ENCODE data around the gene KIF4A.
"Not testable (repeated sequence)": the region's sequence is repeated elsewhere in the genome, so short reads cannot be mapped to it uniquely, and the experiment has no call there.

The KIF4A gene

DNA sequence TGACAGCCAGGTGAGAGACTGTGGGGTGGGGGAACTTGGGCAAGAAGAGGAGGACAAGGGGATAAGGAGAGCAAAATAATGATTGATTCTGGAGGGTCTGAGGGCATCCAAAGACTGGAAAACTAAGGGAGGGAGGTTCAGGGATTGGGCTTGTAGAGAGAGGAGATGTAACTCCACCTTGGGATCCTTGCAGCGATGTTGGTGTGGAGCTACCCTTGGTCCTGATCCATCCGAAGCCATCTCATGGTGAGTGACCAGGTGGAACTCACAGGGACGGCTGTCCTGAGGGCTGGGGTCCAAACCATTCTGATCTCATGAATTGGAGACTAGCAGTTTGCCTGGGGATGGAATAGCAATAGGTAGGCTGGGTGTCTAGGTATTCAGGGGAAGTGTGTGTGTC, 9.3 kb upstream of the KIF4A start:
- no peak for DNase-seq (ENCODE audit: low read depth, low spot score)

DNA sequence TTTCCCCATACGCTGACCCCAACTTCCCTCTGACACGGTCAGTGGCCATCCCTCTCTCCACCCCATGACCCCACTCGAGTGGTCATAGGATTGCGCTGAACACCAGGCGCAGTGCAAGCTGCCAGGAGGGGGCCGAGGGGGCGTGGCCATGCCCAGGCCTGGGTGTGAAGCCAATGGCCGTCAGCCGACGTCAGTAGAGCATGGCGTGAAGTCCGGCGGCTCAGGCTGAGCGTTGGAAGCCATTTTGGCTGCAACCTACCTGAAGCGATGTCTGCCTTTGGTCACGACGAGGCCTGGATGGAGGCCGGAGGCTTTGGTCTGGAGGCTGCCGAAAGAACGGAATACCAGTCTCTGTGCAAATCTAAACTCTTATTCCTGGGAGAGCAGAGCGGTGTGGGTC, 8.0 kb upstream of the KIF4A start, which contains the start of gene RAB41:
Gene RAB41, plus strand, starts transcription at position 222 of the 400 bp plus-strand sequence. Its CDS starts 46 bp downstream, at position 268.
- no peak for DNase-seq (ENCODE audit: low read depth, low spot score)

DNA sequence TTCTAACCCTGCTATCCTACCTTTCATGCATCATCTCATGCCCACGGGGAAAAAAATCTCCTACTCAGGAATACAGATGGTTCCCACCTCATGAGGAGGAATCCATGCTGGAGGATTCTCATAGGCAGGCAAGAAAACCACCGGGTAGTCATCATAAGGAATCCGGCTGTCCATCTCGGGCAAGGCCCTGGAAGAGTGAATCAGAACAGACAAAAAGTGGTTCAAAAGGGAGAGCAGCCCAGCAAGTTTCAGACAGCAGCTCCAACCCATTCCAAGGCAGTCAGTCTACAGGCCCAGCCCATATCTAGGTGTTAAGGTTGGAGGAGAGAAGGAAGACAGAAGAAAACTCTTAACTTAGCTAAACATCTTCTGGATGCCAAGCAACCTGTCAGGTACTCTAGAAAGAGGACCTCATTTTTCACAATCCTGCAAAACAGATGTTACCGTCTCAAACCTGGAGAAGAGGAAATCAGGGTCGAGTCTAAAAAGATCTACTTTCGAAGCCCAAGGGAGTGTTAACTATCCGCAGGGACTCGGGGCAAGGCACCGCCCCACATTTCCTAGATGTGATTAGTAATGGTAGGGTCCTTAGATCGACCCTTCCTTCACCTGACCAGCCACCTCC, 624 bp upstream of the KIF4A start:
- no peak for DNase-seq (ENCODE audit: low read depth, low spot score)

DNA sequence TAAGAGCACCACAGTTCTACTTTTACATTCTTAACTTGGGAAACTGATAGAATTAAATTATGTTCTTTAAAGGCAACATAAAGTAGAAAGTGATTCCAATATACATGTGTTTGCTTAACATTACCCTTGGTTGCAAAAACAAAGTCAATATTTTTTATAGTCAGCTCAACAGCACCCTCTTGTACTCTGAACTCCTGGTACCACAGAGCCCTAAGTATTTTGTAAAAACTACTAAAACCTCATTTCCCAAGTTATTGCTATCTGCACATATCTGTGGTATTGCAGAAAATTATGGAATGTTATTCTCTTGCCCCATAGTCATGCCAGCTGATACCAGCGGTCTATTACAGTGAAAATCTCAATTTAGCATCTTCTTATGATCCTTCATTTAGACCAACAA, 2.9 kb downstream of the KIF4A start:
- no peak for DNase-seq (ENCODE audit: low read depth, low spot score)

DNA sequence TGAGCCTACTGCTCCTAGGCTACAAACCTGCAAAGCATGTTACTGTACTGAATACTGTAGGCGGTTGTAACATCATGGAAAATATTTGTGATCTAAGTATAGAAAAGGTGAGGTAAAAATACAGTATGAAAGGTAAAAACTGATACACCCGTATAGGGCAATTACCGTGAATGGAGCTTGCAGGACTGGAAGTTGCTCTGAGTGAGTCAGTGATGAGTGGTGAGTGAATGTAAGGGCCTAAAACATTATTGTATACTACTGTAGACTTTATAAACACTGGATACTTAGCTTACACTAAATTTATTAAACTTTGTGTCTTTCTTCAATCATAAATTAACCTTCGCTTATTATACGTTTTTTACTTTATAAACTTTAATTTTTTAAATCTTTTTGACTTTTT, 3.7 kb downstream of the KIF4A start:
- no peak for DNase-seq (ENCODE audit: low read depth, low spot score)

DNA sequence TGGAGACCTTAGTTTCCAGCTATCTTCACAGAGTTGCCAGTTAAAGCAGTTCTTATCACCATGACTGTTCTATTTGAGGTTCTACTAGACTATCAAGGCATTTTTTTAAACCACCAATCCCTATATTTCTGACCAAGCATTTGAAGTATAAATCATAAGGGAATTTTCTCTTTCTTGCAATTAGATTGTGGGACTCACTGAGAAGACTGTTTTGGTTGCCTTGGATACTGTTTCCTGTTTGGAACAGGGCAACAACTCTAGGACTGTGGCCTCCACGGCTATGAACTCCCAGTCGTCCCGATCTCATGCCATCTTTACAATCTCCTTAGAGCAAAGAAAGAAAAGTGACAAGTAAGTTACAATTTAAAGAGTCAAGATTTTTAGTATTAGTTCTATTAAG, 11.8 kb downstream of the KIF4A start:
- DNase-seq (ENCODE audit: low read depth, low spot score): peak; percentile 44

DNA sequence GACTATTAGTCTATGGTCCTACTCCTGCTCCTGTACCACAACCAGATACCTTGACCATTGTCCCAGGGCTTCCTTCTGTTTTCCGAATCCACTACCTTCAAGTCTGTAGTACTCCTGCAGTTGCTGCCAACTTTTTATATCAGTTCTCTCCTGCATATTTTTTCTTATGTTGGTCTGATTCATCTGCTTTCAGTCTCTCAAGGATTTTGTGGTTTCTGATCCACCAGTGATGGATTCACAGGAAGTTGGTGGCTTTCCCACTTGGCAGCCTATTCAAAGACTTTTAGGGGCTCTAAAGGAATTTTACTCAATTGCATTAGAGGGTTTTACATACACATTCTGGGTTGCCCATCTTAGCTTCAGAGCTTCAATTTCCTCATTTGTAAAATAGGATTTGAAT, 23.6 kb downstream of the KIF4A start:
- DNase-seq (ENCODE audit: low read depth, low spot score): peak; percentile 45

DNA sequence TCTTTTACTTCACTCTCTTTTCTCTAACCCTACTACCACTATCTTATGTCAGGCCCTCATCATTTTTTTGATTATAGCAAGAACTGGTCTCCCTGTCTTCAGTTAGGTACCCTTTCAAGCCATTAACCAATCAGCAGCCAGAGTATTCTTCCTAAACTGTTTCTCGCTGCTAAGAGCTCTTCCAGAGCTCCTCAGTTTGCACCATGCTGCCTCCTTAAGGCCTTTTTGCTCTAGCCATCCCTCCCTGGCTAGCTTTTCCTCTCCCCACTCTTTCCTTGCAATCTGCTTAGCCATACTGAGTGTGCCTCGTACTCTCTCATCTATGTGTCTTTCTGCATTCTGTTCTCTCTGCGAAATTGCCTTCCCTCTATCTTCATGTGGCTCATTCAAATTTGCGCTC, 32.9 kb downstream of the KIF4A start:
- no peak for DNase-seq (ENCODE audit: low read depth, low spot score)

DNA sequence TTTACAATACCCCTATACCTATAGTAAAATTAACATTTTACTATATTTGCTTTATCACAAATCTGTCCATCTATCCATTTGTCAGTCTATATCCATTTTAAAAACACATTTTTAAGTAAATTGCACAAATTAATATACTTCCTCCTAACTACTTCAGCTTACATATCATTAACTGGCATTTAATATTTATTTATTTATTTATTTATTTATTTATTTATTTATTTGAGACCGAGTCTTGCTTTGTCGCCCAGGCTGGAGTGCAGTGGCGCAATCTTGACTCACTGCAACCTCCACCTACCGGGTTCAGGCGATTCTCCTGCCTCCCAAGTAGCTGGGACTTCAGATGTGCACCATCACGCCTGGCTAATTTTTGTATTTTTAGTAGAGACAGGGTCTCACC, 33.7 kb downstream of the KIF4A start:
- DNase-seq (ENCODE audit: low read depth, low spot score): not testable (repeated sequence)

DNA sequence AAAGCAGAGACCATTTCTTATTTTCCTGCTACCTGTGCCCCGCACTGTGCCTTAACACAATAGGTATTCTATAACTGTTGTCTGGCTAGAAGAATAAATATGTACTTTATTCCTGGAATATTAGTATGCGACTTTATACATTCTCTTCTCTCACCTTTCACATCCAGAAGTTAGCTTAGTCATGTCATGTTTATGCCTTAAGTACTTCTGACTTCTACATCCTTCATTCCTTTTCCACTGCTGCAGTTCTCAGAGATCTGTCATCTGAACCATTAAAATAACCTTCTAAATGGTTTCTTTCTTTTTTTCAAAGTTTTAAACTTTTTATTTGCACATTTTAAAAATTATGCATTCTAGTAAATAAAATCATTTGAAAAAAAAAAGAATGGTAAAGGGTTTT, 34.4 kb downstream of the KIF4A start:
- no peak for DNase-seq (ENCODE audit: low read depth, low spot score)

DNA sequence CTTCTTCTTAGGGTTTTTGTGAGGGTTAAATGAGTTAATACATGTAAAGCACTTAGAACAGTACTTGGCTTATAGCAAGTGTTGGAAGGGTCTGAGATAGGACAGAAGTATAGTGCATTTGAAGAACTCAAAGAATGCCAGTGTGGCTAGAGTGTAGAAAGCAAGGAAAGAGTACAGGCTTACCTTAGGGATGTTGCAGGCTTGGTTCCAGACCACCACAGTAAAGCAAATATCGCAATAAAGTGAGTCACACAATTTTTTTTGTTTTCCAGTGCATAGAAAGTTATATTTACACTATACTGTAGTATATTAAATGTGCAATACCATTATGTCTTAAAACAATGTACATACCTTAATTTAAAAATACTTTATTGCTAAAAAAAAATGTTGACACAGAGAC, 41.3 kb downstream of the KIF4A start:
- peak; percentile 21 for DNase-seq (ENCODE audit: low read depth, low spot score)

DNA sequence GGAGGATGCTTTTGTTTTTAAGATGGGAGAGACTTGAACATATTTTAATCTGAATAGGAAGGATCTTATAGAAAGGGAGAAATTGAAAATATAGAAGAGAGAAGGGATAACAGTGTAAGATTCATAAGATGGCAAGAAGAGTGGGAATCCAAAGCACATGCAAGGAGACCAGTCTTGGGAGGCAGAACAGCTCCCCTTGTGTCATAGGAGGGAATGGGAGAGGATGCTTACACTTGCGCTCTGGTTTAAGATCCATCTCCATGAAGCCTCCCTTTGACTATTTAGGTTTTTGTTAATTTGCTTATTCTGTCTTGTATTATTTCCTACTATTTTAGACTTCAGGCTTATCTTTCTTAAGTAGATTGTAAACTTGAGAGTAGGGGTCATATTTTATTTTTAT, 42.7 kb downstream of the KIF4A start:
- DNase-seq (ENCODE audit: low read depth, low spot score): no peak

DNA sequence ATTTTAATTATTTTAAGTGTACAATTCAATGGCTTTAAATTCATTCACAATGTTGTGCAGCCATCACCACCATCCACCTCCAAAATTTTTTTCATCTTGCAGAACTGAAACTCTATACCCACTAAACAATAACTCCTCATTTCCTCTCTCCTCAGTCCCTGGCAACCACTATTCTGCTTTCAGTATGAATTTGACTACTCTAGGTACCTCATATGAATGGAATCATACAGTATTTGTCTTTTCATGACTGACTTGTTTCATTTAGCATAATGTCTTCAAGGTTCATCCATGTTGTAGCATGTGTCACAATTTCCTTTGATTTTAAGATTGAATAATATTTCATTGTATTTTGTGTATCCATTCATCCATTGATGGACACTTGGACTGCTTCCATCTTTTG, 46.9 kb downstream of the KIF4A start:
- no peak for DNase-seq (ENCODE audit: low read depth, low spot score)

DNA sequence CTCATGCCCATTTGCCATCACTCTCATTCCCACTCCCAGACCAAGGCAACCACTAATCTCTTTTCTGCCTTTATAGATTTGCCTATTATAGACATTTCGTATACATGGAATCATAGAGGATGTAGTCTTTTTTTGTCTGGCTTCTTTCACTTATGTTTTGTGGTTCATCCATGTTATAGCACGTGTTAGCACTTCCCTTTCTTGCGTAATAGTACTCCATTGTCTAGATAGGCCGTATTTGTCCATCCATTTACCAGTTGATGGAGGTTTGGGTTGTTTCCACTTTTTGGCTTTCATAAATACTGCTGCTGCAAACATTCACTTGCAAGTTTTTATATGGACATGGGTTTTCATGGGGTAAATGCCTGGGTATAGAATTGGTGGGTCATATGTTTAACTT, 48.4 kb downstream of the KIF4A start:
- no peak for DNase-seq (ENCODE audit: low read depth, low spot score)

DNA sequence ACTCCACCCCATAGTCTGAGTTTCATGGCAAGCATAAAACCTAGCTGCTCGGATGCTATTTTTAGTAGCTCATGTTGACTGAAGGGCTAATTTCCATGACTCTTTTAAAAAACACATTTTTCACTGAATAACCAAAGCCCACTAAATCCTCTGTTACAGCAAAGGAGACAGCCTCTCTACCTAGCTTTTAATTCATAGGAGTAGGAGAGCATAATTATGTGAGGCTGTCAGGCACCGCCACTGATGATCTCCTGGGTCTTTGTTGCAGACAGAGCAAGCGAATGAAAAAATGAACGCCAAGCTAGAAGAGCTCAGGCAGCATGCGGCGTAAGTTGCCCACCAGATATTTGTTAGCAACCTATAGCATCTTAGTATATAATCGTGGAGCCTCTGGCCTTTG, 53.5 kb downstream of the KIF4A start:
- no peak for DNase-seq (ENCODE audit: low read depth, low spot score)

DNA sequence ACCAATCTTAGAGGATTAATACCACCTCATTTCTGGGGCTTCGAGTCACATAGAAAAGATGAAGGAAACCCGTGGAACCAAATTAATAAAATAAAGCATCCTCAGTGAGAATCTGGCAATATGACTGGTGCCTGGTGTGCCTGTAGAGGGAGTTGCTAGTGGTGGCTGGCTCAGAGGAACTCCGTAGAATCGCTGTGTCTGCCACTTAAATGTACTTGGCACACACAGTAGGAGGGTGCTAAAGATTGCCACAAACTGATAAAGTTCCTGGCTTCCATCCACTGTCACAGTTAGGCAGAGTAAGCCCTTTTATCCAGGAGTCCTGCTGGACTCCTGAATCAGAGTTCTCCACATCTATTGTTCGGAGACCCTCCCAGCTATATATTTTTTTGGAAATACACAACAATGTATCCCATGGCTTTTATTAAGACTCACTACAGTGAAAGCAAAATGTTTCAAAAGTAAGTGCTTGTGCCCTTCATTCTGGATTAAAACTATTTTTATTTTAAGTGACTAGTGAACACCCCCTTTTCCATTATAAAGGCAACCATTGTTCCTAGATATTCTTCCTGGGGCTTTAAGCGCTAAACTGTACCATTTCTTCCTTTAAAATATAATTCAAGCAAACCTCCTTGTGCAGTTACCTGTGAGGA, 56.6 kb downstream of the KIF4A start:
- no peak for DNase-seq (ENCODE audit: low read depth, low spot score)

DNA sequence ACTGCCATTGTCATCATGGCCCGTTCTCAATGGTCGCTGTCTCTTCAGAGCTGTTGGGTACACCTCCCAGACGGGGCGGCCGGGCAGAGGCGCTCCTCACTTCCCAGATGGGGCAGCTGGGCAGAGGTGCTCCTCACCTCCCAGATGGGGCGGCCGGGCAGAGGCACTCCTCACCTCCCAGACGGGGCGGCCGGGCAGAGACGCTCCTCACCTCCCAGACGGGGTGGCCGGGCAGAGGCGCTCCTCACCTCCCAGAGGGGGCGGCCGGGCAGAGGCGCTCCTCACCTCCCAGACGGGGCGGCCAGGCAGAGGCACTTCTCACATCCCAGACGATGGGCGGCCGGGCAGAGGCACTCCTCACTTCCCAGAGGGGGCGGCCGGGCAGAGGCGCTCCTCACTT, 58.9 kb downstream of the KIF4A start:
- DNase-seq (ENCODE audit: low read depth, low spot score): not testable (repeated sequence)

DNA sequence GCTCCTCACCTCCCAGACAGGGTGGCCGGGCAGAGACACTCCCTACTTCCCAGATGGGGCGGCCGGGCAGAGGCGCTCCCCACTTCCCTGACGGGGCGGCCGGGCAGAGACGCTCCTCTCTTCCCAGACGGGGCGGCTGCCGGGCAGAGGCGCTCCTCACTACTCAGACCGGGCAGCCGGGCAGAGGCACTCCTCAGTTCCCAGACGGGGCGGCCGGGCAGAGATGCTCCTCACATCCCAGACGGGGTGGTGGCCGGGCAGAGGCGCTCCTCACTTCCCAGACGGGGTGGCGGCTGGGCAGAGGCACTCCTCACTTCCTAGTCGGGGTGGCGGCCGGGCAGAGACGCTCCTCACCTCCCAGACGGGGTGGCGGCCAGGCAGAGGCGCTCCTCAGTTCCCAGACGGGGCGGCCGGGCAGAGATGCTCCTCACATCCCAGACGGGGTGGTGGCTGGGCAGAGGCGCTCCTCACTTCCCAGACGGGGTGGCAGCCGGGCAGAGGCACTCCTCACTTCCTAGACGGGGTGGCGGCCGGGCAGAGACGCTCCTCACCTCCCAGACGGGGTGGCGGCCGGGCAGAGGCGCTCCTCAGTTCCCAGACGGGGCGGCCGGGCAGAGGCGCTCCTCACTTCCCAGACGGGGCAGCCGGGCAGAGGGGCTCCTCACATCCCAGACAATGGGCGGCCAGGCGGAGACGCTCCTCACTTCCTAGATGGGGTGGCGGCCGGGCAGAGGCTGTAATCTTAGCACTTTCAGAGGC, 59.6 kb downstream of the KIF4A start:
- DNase-seq (ENCODE audit: low read depth, low spot score): not testable (repeated sequence)

DNA sequence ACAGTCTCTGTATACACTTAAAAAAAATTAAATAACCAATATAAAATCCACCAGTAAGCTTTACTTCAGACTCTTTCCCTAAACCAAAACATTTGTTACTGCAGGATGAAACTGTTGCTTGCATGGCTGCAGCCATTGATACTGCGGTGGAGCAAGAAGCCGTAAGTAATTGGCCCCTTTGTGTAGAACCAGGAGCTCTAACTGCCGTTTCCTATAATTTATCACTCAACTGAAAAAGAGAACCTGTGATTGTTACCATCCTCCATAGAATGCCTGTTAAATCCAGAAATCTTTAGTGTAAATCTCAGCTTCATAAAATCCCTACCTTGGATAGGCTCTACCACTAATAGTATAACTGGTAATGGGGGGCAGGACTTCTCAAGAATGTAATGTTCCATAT, 62.6 kb downstream of the KIF4A start:
- DNase-seq (ENCODE audit: low read depth, low spot score): peak; percentile 35

DNA sequence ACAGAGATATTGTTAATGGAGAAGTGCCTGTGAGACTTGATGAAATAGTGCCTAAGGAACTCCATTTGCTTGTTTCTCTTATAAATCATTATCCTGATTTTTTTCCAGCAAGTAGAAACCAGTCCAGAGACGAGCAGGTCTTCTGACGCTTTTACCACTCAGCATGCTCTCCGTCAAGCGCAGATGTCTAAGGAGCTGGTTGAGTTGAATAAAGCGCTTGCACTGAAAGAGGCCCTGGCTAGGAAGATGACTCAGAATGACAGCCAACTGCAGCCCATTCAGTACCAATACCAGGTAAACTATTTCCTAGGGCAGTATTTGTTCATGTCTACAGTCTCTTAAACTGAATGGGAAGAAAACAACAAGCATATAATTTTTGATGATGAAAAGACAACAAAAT, 63.6 kb downstream of the KIF4A start:
- DNase-seq (ENCODE audit: low read depth, low spot score): no peak

DNA sequence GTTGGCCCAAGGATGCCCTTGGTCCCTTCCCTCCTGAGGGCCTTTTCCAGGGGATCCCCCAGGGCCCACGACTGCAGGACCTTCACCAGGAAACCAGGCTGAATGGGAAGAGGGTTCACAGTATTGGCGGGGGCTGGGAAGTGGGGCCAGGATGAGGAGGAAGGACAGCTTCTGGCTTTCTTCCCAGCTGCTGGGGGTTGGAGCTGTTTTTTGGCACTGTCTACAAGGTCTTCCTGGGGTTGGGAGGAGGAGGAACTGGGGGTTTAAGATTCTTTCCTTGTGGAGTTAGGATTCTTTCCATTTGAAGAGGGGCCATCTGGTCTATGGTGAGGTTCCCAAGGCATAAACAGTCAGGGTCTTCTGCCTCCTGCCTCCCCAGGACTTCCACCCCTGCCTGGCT, 64.8 kb downstream of the KIF4A start:
- no peak for DNase-seq (ENCODE audit: low read depth, low spot score)

DNA sequence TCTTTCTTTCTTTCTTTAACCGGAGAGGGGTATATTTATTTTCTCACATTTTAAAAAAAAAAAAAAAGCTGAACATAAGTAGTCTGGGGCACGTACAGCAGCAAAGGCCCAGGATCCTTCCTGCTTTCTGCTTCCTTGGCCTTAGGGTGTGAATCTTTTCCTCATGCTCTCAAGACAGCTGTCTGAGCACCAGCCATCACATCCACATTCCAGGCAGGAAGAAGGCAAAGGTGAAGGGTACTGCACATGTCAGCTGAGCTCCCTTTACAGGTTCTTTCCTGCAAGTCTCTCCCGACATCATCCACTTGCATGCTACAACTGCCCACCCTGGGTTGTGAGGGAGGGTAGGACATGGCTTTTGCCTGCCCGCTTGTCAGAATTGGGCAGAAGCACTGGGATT, 69.6 kb downstream of the KIF4A start:
- no peak for DNase-seq (ENCODE audit: low read depth, low spot score)

DNA sequence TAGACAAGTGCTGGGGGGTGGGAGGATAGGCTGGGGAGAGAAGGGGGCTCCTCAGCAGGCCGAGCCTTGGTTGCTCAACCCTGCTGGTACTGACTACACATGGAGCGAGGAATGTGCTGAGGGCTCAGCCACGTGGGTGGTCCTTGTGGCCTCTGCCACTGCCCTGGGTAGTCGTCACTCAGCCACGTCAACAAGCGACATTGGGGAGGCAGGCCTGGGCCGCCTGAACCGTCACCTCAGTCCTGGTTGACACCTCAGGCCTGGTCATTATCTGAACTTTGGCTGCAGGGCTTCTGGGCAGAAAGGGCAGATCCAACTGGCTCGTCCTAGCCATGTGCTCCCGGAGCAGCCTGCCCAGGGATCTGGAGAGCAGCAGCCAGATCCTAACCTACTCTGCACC, 70.5 kb downstream of the KIF4A start:
- no peak for DNase-seq (ENCODE audit: low read depth, low spot score)
